Measurements from ENCODE around the gene SGSM1. TPM values are rescaled to one million over a fixed set of nuclear protein-coding genes. Genes with fewer than 3 reads are reported as not detected.

The SGSM1 gene
- total RNA-seq, 1 donor = not detected

DNA sequence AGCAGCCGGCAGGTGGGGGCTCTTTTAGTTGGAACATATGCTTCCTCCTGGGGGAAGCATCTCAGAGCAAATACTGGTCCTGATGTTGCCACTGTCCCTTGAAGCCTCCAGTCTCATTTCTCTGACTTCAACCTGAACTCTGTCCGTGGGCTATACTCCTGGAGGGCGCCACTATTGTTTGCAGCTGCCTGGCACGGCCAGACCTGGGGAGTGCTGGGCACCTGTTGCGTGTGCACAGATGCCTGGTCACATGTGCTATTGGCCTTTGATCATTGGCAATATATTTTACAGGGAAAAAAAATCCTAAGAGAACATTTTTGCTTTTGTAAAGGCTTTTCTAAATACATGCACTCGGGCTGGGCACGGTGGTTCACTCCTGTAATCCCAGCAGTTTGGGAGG is 122.3 kb downstream of the SGSM1 start:
- Histone ChIP-seq H3K4me1 (ENCODE audit: insufficient read depth, low read length) (peaks cover 5% of the 10 kb centered on the region), H3K4me3 (ENCODE audit: insufficient read depth, low read length) (no peak overlapping the region), H3K9me3 (ENCODE audit: low read depth, low read length) (peaks cover 6% of the 10 kb centered on the region), H3K4me2 (ENCODE audit: insufficient read depth, low read length) (no peak overlapping the region), H3K79me2 (ENCODE audit: insufficient read depth, low read length) (no peaks in the 10 kb centered on the region), H3K27ac (ENCODE audit: low read depth, low read length) (no peak overlapping the region), H4K20me1 (ENCODE audit: insufficient read depth, low read length) (no peaks in the 10 kb centered on the region), H3K36me3 (ENCODE audit: insufficient read depth, low read length) (no peaks in the 10 kb centered on the region), H3K27me3 (ENCODE audit: insufficient read depth, low read length) (peaks cover 20% of the 10 kb centered on the region), H2AFZ (ENCODE audit: low read length) (no peak overlapping the region)
- no peak for TF ChIP-seq CTCF (IDR thresholded peaks at IDR 0.05; ENCODE audit: extremely low read depth, low read depth, low read length)
- DNase-seq (ENCODE audit: insufficient read length, low spot score, missing footprints) = no peak

GRCh38 chr22:24930678-24931077 is 124.7 kb downstream of the SGSM1 start:
- peaks cover 6% of the 10 kb centered on the region for H3K9me3 ChIP-seq (ENCODE audit: low read depth, low read length)
- H3K27me3 ChIP-seq (ENCODE audit: insufficient read depth, low read length) = peaks cover 22% of the 10 kb centered on the region
- H4K20me1 ChIP-seq (ENCODE audit: insufficient read depth, low read length) = no peaks in the 10 kb centered on the region
- H3K4me3 ChIP-seq (ENCODE audit: insufficient read depth, low read length) = no peak overlapping the region
- no peak for TF ChIP-seq CTCF (IDR thresholded peaks at IDR 0.05; ENCODE audit: extremely low read depth, low read depth, low read length)
- H3K27ac ChIP-seq (ENCODE audit: low read depth, low read length) = no peak overlapping the region
- H3K36me3 ChIP-seq (ENCODE audit: insufficient read depth, low read length) = no peaks in the 10 kb centered on the region
- H3K79me2 ChIP-seq (ENCODE audit: insufficient read depth, low read length) = no peaks in the 10 kb centered on the region
- no peak for DNase-seq (ENCODE audit: insufficient read length, low spot score, missing footprints)
- H3K4me2 ChIP-seq (ENCODE audit: insufficient read depth, low read length) = no peak overlapping the region
- H3K4me1 ChIP-seq (ENCODE audit: insufficient read depth, low read length) = peaks cover 5% of the 10 kb centered on the region
- no peak overlapping the region for H2AFZ ChIP-seq (ENCODE audit: low read length)

DNA sequence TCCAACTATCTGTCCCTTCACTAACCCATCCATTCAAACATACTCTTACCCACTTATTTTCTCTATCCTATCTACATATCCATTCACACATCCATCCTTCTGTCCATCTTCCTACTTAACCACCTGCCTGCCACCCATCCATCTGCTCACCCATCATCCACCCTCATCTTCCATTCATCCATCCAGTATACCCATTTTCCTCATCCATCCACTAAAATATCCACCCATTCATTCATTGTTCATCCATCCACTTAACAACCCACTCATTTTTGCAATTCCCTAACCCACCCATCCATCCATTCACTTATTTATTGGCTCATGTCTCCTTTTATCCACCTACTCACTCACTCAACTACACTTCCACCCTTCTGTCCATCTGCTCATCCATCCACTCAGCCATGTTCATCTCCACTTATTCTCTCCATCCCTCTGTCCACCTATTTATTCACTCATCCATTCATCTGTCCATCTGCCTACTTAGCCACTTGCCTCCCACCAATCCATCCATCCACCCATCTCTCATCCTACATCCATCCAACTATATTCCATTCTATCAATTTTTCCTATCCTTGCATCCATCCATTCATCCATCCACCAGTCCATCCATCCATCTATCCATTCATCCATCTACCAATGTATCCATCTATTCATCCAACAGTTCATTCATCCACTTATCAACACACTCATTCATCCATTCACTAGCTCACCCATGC is 129.9 kb downstream of the SGSM1 start:
- Histone ChIP-seq H3K4me3 (ENCODE audit: insufficient read depth, low read length) (no peak overlapping the region), H3K27ac (ENCODE audit: low read depth, low read length) (no peak overlapping the region), H3K79me2 (ENCODE audit: insufficient read depth, low read length) (no peaks in the 10 kb centered on the region), H3K27me3 (ENCODE audit: insufficient read depth, low read length) (peaks cover 26% of the 10 kb centered on the region), H3K9me3 (ENCODE audit: low read depth, low read length) (no peaks in the 10 kb centered on the region), H3K36me3 (ENCODE audit: insufficient read depth, low read length) (no peaks in the 10 kb centered on the region), H3K4me2 (ENCODE audit: insufficient read depth, low read length) (no peak overlapping the region), H4K20me1 (ENCODE audit: insufficient read depth, low read length) (no peaks in the 10 kb centered on the region), H2AFZ (ENCODE audit: low read length) (no peak overlapping the region), H3K4me1 (ENCODE audit: insufficient read depth, low read length) (no peaks in the 10 kb centered on the region)
- DNase-seq (ENCODE audit: insufficient read length, low spot score, missing footprints) = no peak
- no peak for TF ChIP-seq CTCF (IDR thresholded peaks at IDR 0.05; ENCODE audit: extremely low read depth, low read depth, low read length)

- Histone ChIP-seq H3K27ac (ENCODE audit: low read depth, low read length) (no peak overlapping the region), H3K79me2 (ENCODE audit: insufficient read depth, low read length) (no peaks in the 10 kb centered on the region), H3K4me3 (ENCODE audit: insufficient read depth, low read length) (no peak overlapping the region), H3K27me3 (ENCODE audit: insufficient read depth, low read length) (peaks cover 15% of the 10 kb centered on the region), H3K9me3 (ENCODE audit: low read depth, low read length) (no peaks in the 10 kb centered on the region), H3K4me1 (ENCODE audit: insufficient read depth, low read length) (no peaks in the 10 kb centered on the region), H4K20me1 (ENCODE audit: insufficient read depth, low read length) (no peaks in the 10 kb centered on the region), H3K4me2 (ENCODE audit: insufficient read depth, low read length) (no peak overlapping the region), H2AFZ (ENCODE audit: low read length) (no peak overlapping the region), H3K36me3 (ENCODE audit: insufficient read depth, low read length) (no peaks in the 10 kb centered on the region)
- peak; percentile 91 for DNase-seq (ENCODE audit: insufficient read length, low spot score, missing footprints)
- TF ChIP-seq CTCF (IDR thresholded peaks at IDR 0.05; ENCODE audit: extremely low read depth, low read depth, low read length) = peak; percentile 54
Measured at GRCh38 chr22:24937114-24937513, 131.1 kb downstream of the SGSM1 start.
